Gastrocnemius medialis (tissue), 4 donors: Measurements from ENCODE around the gene HS6ST2.

Experiments used
- POLR2A ChIP-seq, 2 donors: fragments of 450-650 bp; IDR thresholded peaks; one replicate each; pipeline ENCODE4 v1.6.1; 2017; ENCODE audit warnings: antibody characterized with exemption in 2 of 2, mild to moderate bottlenecking in 2 of 2, moderate library complexity in 2 of 2
- TF ChIP-seq, protein P1 (sequence below), 5 experiments: fragments of 450-650 bp in 3 of 5; fragments of 200-600 bp in 2 of 5; sonication (generic) in 2 of 5; IDR thresholded peaks in 4 of 5; conservative IDR thresholded peaks in 1 of 5; 1 replicate in 4 of 5; 2 replicates in 1 of 5; pipeline ENCODE4 v1.5.1; 2016 to 2019; ENCODE audit warnings: antibody characterized with exemption in 5 of 5, mild to moderate bottlenecking in 3 of 5, moderate library complexity in 3 of 5

GRCh38 chrX:132790329-132790728 lies 168.1 kb downstream of the HS6ST2 start:
- TF ChIP-seq, protein P1, sequence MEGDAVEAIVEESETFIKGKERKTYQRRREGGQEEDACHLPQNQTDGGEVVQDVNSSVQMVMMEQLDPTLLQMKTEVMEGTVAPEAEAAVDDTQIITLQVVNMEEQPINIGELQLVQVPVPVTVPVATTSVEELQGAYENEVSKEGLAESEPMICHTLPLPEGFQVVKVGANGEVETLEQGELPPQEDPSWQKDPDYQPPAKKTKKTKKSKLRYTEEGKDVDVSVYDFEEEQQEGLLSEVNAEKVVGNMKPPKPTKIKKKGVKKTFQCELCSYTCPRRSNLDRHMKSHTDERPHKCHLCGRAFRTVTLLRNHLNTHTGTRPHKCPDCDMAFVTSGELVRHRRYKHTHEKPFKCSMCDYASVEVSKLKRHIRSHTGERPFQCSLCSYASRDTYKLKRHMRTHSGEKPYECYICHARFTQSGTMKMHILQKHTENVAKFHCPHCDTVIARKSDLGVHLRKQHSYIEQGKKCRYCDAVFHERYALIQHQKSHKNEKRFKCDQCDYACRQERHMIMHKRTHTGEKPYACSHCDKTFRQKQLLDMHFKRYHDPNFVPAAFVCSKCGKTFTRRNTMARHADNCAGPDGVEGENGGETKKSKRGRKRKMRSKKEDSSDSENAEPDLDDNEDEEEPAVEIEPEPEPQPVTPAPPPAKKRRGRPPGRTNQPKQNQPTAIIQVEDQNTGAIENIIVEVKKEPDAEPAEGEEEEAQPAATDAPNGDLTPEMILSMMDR (IDR thresholded peaks at IDR 0.05 in 4 of 5, conservative IDR thresholded peaks at IDR 0.05 in 1 of 5) = no peak
- TF ChIP-seq POLR2A (IDR thresholded peaks at IDR 0.05) = no peak
